Mucosa of descending colon (tissue), 3 donors: ENCODE measurements around the gene SUCNR1. TPM values are rescaled to one million over a fixed set of nuclear protein-coding genes. Genes with fewer than 3 reads are reported as not detected.
"Not testable (repeated sequence)": the region's sequence is repeated elsewhere in the genome, so short reads cannot be mapped to it uniquely, and the experiment has no call there.

ENCODE experiments used
- ATAC-seq: fragments of 200-7000 bp; cut with Tn5 transposase; one replicate; pipeline ENCODE4 v1.9.1; 2020; ENCODE audit warnings: mild to moderate bottlenecking, moderate library complexity
- DNase-seq, 3 donors: peaks; one replicate each; pipeline ENCODE4 v3.0.0-alpha.2; 2020
- H3K36me3 ChIP-seq: fragments of 200-600 bp; one replicate; pipeline ENCODE4 v1.8.0; 2021; ENCODE audit warnings: low read depth, mild to moderate bottlenecking
- H3K4me1 ChIP-seq: fragments of 200-600 bp; one replicate; pipeline ENCODE4 v1.8.0; 2021; ENCODE audit warnings: low read depth, mild to moderate bottlenecking
- H3K4me3 ChIP-seq: fragments of 200-600 bp; one replicate; pipeline ENCODE4 v1.8.0; 2021; ENCODE audit warnings: mild to moderate bottlenecking
- H3K9me3 ChIP-seq: fragments of 200-600 bp; one replicate; pipeline ENCODE4 v1.8.0; 2021; ENCODE audit warnings: mild to moderate bottlenecking
- intact Hi-C, 2 donors: fragments of 100-400 bp; cut with DNase I in 1 of 2; cut with micrococcal nuclease in 1 of 2; formaldehyde crosslinking; loops; one replicate each; pipeline versions ENCODE4 v1.11.0 to v1.11.1; 2022; cut with DNase I, micrococcal nuclease
- total RNA-seq, 3 donors: library from RNA; stranded (reverse); fragmentation: NEBNext Ultra II Directional in 2 of 3; extraction: Animal tissue kit (Norgen Biotek cat#: 25700) in 2 of 3; gene quantifications; one replicate each; pipeline versions ENCODE4 v1.2.1 to v1.2.4, GENCODE V29; 2021 to 2023
- TF ChIP-seq, protein P1 (sequence below): fragments of 200-600 bp; IDR thresholded peaks from one replicate; pipeline ENCODE4 v1.8.0; 2022; ENCODE audit warnings: antibody characterized with exemption, mild to moderate bottlenecking
- donor health status: DM: no; HTN: no; CAD: no; lungs with moderate emphysema.
- donor health status: DM: no; HTN: no; CAD: no.
- donor health status: DM: no; HTN: yes; CAD: no.

The SUCNR1 gene
- total RNA-seq, 3 donors from 2014 or later = 0.35 to 0.65 (median 0.41) TPM

DNA sequence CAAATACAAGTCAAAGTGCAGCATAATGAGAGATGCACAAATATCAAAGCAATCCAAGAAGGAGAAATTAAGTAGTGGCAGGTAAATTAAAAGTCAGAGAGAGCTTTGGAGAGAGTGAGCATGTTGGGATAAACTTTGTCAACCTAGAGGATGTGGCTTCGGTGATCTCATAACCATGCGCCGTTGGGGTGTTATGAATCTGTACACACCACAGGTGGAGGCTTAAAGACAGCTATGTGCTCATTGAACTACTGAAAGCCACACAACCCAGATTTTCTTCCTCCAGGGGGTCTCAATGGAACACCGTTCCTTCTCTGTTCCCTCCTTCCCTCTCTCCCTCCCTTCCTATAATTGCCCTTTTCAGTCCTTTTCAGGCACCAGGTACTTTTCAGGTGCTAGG lies 52.0 kb downstream of the SUCNR1 start:
- intact Hi-C loops = no loop called here
- no peak overlapping the region for H3K4me3 ChIP-seq
- no peak for ATAC-seq
- no peaks in the 10 kb centered on the region for H3K9me3 ChIP-seq
- DNase-seq = no peak
- no peaks in the 10 kb centered on the region for H3K36me3 ChIP-seq
- TF ChIP-seq, protein P1, sequence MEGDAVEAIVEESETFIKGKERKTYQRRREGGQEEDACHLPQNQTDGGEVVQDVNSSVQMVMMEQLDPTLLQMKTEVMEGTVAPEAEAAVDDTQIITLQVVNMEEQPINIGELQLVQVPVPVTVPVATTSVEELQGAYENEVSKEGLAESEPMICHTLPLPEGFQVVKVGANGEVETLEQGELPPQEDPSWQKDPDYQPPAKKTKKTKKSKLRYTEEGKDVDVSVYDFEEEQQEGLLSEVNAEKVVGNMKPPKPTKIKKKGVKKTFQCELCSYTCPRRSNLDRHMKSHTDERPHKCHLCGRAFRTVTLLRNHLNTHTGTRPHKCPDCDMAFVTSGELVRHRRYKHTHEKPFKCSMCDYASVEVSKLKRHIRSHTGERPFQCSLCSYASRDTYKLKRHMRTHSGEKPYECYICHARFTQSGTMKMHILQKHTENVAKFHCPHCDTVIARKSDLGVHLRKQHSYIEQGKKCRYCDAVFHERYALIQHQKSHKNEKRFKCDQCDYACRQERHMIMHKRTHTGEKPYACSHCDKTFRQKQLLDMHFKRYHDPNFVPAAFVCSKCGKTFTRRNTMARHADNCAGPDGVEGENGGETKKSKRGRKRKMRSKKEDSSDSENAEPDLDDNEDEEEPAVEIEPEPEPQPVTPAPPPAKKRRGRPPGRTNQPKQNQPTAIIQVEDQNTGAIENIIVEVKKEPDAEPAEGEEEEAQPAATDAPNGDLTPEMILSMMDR = no peak
- H3K4me1 ChIP-seq = no peaks in the 10 kb centered on the region

DNA sequence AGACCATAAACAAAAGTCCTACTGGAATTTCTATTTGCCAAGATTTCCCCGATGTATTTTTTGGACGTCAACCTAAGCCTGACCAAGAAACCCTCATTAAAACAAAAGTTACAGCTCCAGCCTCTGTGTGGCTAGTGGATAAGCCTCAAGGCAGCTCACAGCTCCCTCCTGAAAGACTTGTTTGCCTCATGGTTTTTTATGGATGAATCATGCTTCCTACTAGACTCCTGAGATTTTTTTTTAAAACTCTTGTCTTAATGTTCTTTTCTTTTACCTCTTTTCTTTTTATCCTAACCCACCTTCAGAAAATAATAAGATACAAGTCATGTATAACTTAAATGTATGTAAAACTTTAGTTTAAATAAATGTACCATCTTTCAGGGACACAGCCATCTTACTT lies 52.4 kb downstream of the SUCNR1 start:
- H3K4me1 ChIP-seq = no peaks in the 10 kb centered on the region
- TF ChIP-seq, protein P1 = no peak
- no peaks in the 10 kb centered on the region for H3K9me3 ChIP-seq
- no peak overlapping the region for H3K4me3 ChIP-seq
- DNase-seq = no peak
- intact Hi-C loops = no loop called here
- no peak for ATAC-seq
- H3K36me3 ChIP-seq = no peaks in the 10 kb centered on the region

DNA sequence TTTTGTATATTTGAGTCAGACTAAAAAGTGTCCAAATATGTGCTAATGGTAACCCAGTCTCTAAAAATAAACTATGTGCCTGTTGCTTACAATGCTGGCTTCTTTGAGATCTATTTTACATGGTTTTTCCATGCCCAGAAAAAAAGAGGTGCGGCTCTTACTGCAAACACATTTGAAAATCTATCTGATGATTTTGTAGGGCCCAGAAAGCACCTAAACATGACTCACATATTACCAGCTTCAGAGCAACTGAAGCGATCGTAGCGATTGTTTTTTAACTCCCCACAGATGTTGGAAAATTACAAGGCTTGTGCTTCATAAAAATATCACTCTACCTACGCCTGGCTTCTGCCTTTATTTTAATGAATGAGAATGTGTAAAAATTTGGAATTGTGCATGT lies 53.5 kb downstream of the SUCNR1 start:
- TF ChIP-seq, protein P1 = no peak
- H3K4me3 ChIP-seq = no peak overlapping the region
- no peaks in the 10 kb centered on the region for H3K36me3 ChIP-seq
- no peak for ATAC-seq
- no peak for DNase-seq
- H3K4me1 ChIP-seq = no peaks in the 10 kb centered on the region
- intact Hi-C loops = no loop called here
- no peaks in the 10 kb centered on the region for H3K9me3 ChIP-seq

DNA sequence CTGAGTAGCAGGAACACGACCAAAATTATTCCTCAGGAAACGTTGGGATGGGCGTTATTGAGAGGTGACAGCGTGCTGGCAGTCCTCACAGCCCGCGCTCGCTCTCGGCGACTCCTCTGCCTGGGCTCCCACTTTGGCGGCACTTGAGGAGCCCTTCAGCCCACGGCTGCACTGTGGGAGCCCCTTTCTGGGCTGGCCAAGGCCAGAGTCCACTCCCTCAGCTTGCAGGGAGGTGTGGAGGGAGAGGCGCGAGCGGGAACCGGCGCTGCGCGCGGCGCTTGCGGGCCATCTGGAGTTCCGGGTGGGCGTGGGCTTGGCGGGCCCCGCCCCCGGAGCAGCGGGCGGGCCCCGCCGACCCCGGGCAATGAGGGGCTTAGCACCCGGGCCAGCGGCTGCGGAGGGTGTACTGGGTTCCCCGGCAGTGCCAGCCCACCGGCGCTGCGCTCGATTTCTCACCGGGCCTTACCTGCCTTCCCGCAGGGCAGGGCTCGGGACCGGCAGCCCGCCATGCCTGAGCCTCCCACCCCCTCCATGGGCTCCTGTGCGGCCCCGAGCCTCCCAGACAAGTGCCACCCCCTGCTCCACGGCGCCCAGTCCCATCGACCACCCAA lies 54.6 kb downstream of the SUCNR1 start:
- ATAC-seq, H3K4me1 ChIP-seq, H3K4me3 ChIP-seq, intact Hi-C loops, H3K36me3 ChIP-seq, DNase-seq, H3K9me3 ChIP-seq: not testable (repeated sequence)

DNA sequence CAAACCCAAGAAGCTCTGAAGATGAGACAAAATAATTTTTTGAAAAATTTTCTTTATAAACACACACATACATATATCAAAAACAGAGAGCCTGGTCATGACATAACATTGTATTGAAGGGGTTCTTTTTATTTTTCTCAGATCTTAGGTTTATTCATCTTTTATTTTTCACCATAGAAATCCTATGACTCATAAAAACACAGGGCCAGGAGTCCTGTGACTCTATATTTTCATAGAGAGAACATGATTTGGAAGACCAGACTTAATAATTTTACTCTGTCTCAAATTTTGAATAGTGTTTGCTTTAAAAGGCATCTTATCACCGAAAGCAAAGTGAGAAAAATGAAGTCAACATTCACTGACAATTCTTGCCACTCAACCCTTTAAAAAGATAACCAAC lies 57.7 kb downstream of the SUCNR1 start:
- no peaks in the 10 kb centered on the region for H3K9me3 ChIP-seq
- no peak overlapping the region for H3K4me3 ChIP-seq
- ATAC-seq = no peak
- intact Hi-C loops = no loop called here
- DNase-seq = no peak
- no peaks in the 10 kb centered on the region for H3K4me1 ChIP-seq
- TF ChIP-seq, protein P1 = no peak
- H3K36me3 ChIP-seq = no peaks in the 10 kb centered on the region

DNA sequence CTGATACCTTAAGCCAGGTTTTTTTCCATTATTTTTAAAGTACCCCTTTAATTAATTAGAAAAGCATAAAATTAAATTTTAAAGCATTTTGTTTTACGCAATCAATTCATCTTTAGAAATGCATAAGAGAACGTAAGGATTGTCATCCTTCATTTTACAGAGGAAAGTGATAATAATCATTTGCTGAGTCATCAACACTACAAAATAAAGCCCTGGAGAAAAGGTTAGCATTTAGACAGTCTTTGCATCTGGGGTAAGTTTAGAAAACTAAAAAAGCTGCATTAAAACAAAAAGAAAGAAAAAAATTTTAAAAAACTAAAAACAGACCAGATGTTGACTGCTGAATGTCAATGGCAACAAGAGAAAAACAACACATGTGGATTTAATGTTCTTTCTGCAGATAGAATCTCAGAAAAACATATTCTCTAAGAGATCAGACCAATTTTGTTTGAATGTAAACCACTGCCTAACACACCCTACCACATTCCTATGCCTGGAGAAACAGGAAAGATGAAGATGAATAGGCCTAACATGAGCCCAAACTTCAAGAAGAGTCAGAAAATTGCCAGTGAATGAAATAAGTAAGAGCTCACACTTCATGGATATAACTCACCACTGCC lies 59.9 kb downstream of the SUCNR1 start:
- Histone ChIP-seq H3K36me3 (no peaks in the 10 kb centered on the region), H3K4me1 (no peaks in the 10 kb centered on the region), H3K9me3 (no peaks in the 10 kb centered on the region), H3K4me3 (no peak overlapping the region)
- intact Hi-C loops = no loop called here
- DNase-seq = no peak
- TF ChIP-seq, protein P1 = no peak
- no peak for ATAC-seq

Other genes starting within 250 kb of the SUCNR1 start
- gene AADACL2, start 139.7 kb upstream of the SUCNR1 start, total RNA-seq = under 1 TPM in 1 of 3 donors, not detected in 2; 0.28 TPM
- gene AADAC, start 59.5 kb upstream of the SUCNR1 start, total RNA-seq = under 1 TPM in 2 of 3 donors, not detected in 1; 0.19 to 0.35 TPM